Tibial nerve (tissue), 3 donors: ENCODE results near the gene POLR1E.

Experiments
- POLR2A ChIP-seq, 2 donors: fragments of 450-650 bp; IDR thresholded peaks; one replicate each; pipeline ENCODE4 v1.6.1; 2017; ENCODE audit warnings: antibody characterized with exemption in 2 of 2, mild to moderate bottlenecking in 2 of 2, moderate library complexity in 2 of 2
- TF ChIP-seq, protein P1 (sequence below), 5 experiments: fragments of 200-600 bp in 3 of 5; fragments of 450-650 bp in 2 of 5; sonication (generic) in 3 of 5; IDR thresholded peaks; one replicate each; pipeline ENCODE4 v1.5.1; 2016 to 2019; ENCODE audit warnings: antibody characterized with exemption in 5 of 5, mild to moderate bottlenecking in 3 of 5, moderate library complexity in 2 of 5

DNA sequence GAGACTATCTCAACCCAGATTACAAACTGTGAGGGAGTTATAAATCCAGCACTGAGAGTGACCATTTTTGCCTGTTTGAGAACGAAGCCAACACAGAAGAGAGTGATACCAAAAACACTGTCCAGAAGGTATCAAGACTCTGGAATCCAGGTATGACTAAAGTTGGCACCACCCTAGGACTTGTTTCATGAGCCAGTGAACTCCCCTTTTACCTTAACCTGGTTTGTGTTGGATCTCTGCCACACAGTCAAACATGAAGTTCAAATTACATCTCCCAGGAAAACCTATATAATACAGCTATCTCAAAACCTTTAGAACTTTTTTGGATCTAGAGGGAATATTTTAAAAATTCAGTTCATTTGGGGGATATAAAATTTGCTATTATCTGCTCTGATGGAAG lies 31.9 kb upstream of the POLR1E start:
- TF ChIP-seq, protein P1, sequence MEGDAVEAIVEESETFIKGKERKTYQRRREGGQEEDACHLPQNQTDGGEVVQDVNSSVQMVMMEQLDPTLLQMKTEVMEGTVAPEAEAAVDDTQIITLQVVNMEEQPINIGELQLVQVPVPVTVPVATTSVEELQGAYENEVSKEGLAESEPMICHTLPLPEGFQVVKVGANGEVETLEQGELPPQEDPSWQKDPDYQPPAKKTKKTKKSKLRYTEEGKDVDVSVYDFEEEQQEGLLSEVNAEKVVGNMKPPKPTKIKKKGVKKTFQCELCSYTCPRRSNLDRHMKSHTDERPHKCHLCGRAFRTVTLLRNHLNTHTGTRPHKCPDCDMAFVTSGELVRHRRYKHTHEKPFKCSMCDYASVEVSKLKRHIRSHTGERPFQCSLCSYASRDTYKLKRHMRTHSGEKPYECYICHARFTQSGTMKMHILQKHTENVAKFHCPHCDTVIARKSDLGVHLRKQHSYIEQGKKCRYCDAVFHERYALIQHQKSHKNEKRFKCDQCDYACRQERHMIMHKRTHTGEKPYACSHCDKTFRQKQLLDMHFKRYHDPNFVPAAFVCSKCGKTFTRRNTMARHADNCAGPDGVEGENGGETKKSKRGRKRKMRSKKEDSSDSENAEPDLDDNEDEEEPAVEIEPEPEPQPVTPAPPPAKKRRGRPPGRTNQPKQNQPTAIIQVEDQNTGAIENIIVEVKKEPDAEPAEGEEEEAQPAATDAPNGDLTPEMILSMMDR (IDR thresholded peaks at IDR 0.05) = no peak
- no peak for TF ChIP-seq POLR2A (IDR thresholded peaks at IDR 0.05)
